GM18517 (cell line): Measurements from ENCODE around the gene HEATR1.
A peak's percentile ranks its signal among the peaks of the same experiment; 100 is the strongest.

Source experiments
- ATAC-seq: cut with Tn5 transposase; IDR thresholded peaks from one replicate; pipeline ENCODE4 v1.9.1; 2021; ENCODE audit warnings: mild to moderate bottlenecking, moderate library complexity; ENCODE audit not compliant: unreplicated experiment

Gene HEATR1

DNA sequence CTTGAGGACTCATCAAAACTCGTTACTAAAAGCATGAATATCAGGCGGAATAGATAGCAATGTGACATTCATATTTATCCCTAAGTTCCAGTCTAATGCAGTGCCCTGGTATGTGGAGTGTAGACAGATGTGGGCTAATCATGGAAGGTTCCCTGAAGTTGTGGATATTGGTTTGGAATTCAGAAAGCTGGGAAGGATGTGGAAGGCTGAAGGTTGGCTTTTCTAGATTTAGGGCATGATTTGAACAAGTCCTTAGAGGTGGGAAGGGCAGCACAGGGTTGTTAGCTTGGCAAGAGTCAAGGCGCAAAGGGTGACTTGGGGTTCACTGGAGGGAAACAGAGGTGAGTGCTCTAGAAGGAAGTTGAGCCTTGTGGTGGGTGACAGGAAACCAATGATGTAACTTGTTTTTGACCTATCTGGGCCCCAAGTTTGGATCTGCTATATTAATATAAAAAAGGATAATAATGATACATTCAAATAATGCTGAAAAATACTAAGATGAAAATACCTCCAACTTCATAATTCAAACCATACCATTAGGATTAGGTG lies 58.6 kb downstream of the HEATR1 start:
- no peak for ATAC-seq

DNA sequence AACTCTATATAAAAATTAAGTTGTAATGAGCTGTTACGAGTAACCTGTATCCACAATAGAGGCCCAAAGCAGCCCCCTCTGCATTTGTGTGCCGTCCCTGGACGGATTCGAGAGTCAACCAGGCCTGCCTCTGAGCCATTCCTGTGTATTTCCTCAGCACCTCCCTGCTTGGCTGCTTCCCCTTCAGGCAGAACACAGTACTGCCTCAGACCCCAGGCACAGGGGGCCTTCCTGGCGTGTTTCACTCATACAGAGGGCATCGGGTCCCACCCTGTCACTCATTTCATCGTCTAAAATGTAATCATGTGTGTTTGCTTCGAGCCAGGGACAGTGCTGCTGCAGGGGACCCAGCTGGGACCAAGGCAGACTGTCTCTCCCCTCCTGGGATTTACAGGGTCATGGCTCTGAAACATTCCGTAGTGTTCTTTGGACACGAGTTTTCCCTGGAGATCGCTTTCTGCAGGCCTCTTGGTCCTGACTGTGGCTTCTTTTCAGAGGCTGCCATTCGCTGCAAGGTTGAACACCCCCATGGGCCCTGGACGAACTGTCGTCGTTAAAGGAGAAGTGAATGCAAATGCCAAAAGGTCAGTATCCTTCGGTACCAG lies 61.1 kb downstream of the HEATR1 start:
- ATAC-seq, result no peak

DNA sequence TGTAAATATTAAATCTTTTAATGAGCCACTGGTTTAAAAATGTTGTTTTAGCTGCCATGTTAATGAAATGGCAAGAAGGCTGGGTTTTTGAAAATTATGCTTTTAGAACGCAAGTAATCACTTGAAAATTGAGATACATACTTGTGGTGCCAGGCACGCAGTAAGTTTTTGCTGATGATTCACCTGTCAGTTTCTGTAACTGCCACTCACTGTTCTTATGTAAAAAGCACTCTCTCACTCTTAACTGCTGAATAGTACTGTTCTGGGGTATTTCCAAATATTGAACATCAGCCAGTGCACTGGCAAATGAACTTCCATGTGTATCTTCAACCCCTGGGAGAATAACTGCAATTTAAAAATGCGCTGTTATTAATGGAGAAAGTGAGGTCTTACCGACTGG lies 62.6 kb downstream of the HEATR1 start:
- no peak for ATAC-seq

DNA sequence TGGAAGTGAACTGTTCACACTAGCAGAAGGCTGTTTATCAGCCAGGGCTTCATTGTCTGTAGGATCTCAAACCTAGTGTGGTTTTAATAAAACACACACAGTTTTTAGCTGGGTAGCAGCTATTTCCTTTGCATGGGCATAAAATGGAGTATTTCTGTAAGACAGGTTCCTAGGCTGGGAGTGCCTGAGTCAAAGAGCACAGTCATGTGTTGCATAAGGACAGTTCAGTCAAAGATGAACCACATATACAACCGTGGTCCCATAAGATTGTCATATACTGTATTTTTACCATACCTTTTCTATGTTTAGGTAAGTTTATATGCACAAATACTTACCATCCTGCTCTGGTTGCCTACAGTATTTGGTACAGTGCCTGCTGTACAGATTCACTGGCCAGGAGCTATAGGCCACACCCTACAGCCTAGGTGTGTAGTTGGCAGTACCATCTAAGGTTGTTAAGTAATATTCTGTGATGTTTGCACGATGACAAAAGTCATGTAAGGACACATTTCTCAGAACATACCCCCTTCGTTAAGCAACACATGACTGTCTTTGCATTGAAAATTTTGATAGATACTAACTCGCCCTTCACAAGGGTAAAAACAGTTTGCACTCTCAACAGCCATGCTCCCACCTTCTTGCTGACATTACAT lies 63.4 kb downstream of the HEATR1 start:
- ATAC-seq, result no peak

DNA sequence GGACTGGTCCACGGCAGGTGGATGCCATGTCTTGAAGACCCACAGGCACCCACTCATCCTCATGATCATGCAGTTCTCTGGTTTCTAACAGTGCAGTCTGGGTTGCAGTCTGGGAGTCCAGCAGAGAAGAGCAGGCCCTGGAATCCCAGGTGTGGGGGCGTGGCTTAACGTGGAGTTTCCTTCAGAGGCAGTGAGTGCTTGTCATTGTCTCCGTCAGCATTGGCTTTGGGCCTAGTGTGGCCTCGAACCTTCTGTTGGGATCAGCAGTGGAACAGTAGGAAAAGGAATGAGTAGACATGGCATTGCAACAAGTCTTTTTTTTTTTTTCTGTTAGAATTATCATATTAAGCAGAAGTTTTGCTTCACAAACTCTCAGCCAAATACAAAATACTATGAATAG lies 67.8 kb downstream of the HEATR1 start:
- no peak for ATAC-seq

DNA sequence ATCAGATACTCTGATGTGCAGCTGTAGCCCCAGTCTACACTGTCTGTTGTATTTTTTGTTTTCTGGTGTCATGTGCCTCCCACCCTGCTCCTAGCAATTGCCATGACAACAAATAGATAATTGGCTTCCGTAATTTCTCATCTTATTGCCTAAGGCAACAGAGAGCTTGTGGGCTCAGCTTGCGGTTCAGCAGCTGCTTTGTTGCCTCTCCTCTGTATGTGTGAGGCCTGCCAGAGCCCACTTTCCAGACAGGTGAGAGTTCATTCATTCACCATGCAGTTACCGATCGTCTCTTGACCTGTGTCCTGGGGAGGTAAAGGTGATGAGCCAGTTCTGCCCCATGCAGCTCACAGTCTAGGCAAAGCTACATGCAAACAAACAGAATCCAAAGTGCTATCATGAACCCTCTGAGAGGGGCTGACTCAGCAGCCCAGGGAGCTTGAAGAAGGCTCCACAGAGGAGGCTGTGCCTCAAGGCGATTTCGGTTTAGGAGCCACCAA lies 68.6 kb downstream of the HEATR1 start:
- no peak for ATAC-seq

DNA sequence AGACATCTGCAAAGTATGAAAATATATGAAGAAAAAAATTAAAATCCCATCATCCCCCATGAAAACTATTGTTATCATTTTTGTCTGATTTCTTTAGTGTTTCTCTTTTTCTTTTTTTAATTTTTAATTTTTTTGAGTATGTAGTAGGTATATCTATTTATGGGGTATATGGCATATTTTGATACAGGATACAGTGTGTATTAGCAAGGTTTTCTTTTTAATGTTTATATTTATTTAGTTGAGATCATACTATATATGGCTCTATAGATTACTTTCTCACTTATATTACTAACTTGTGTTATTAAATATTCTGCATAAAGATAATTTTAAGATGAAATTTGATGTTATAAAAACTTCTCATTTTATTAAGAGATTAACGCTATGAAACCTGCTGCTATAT lies 69.1 kb downstream of the HEATR1 start:
- ATAC-seq, result no peak

DNA sequence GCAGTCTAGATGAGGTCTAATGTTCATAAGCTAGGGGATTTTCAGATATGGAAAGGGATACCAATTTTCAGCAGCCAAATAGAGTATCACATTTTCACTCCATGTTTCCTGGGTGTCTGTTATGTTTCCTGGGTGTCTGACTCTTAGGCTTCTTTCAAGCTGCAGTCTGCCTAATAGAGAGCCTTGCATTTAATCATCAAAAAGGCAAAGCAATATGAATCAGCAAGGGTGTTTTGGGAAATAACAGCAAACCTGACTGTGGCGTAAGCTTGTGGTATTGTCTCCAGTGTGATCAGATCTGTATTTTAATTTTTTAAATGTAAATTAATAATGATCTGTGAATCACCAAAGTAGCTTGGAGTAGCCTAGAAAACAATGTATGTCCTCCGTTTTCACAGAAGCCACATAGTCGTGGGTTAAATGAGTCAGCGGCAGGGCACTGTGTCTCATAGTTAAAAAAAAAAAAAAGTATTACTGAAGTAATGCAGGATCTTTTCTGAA lies 70.1 kb downstream of the HEATR1 start:
- no peak for ATAC-seq

DNA sequence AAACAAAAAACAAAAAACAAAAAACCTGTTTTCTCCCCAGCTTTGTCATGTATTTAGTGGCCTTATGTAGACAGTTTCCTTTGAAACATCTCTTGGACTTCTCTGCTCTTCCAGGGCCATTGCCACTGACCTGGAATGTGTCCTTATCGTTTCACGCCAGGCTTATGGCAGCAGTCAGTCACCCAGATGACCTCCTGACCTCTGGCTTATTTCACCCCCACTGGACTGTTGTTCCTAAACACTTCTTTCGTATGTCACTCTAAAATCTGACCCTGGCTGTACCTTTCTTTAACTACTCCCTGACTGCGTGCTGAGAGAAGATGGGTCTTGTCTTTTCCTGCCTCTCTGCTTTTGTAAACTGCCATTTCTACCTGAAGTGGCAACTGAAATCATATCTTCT lies 71.5 kb downstream of the HEATR1 start:
- ATAC-seq, result no peak

DNA sequence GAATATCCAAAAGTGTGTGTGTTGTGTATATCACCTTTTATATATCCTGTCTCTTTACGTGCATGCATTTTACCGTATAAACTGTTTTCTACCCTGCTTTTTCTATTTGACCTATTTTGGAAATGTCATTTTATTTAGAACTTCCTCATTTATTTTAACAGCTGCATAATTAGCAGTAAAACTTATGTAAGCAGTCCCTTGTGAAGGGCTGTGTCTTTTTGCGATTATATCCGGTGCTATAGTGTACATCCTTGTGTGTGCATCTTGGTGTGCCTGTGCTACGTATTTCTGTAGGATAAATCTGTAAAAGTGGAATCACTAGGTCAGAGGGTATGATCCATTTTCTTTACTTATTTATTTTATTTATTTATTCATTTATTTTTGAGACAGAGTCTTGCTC lies 73.4 kb downstream of the HEATR1 start:
- no peak for ATAC-seq

DNA sequence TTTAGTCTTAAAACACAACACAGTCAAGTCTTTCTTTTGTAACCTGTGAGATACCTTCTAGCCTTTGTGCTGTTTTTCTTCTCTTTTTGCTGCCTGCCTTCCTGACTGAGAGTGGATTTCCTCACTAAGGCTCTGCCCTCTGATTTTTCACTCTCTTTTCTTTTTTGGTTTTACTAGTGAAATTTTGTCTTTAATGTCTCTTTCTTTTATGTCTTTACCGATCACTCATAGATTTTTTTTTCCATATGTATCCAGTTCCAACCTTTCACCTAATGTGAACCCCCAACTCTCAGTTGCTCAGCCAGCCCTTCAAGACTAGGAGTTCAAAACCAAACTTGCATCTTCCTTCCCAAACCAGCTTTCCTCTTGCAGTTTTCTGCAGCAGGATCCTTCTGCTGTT lies 74.0 kb downstream of the HEATR1 start:
- no peak for ATAC-seq

DNA sequence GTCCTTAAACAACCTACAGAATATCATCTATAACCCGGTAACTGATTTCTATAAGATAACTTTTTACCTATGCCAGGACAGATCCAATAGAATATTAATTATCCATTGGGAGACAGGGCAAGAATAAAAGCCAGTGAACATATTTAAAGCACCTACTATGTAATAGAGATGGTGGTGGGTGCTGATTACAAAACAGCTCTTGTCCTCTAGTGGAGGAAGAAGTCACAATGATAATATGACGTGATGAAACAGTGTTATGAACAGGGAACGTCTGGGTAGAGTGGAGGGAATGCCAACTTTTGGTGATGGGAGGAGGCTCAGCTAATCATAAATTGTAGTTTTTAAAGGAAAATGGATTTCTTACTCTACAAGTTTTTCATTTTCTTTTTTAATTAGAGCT lies 78.2 kb downstream of the HEATR1 start:
- ATAC-seq, result no peak

DNA sequence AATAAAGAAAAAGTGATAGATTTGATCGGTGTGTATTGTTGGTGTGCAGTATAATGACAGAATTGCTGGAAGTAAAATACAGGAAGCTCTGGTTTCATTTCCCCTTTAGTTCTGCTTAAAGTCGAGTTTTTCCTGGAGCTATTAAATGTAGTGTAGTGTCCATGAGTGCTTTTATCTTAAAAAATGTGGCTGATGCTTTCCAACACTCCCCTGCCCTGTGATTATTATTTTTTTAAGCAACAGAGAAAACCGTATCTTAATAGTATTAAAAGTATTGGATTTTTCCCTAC lies 79.5 kb downstream of the HEATR1 start:
- no peak for ATAC-seq

DNA sequence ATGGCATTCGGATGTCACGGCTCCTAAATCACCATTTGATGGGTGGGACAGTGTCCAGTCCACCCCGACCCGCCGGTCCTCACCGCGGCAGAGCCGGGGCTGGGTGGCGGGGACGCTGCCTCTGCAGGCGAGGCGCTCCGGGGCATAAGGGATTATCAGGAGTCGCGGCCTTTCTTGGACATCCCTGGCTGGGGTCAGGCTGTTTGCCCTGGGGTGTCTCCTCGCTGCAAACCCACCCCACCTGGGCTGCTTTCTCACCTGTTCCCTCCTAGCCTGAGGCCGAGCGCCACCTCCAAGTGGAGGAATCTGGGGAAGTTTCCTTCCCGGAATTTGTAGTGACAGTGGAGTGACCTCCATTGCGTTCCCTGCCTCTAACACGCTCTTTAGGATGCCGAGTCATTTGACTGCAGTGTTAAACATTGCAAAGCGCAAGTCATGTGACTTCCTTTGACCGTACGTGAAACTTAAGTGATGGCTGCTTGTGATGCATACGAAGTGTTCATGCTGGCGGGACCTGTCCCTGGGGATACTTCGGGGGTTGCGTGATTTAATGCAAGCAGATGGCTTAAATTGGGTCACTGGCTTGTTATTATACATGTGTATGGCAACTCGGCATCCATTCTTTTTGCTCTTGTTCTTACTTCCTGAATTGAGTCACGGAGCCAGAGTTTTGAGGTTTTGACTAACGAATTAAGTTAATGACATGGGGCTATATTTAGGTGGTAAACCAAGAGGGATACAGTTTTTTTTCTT lies 80.0 kb downstream of the HEATR1 start:
- ATAC-seq, result peak; percentile 96

DNA sequence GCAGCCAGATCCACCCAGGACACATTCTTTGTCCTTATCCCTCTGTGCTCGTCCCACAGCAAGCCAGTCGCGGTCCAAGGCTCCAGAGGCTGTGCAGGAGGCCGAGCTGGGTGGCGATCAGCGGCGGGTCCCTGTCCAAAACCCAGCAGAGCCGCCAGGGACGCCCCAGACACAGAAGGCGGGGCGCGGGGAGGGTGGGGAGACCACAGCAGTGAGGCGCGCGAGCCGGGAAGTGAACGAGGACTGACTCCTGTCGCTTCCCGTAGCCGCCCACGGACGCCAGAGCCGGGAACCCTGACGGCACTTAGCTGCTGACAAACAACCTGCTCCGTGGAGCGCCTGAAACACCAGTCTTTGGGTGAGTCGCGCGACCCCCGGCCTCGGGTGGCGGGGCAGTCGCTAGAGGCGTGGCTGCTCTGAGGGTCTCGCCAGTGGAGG lies 80.6 kb downstream of the HEATR1 start, which contains the start of gene LGALS8:
Gene LGALS8, plus strand, starts transcription at position 279 of the 438 bp plus-strand sequence. CDS start 2,089 bp downstream, outside the sequence.
- ATAC-seq, result peak; percentile 35

DNA sequence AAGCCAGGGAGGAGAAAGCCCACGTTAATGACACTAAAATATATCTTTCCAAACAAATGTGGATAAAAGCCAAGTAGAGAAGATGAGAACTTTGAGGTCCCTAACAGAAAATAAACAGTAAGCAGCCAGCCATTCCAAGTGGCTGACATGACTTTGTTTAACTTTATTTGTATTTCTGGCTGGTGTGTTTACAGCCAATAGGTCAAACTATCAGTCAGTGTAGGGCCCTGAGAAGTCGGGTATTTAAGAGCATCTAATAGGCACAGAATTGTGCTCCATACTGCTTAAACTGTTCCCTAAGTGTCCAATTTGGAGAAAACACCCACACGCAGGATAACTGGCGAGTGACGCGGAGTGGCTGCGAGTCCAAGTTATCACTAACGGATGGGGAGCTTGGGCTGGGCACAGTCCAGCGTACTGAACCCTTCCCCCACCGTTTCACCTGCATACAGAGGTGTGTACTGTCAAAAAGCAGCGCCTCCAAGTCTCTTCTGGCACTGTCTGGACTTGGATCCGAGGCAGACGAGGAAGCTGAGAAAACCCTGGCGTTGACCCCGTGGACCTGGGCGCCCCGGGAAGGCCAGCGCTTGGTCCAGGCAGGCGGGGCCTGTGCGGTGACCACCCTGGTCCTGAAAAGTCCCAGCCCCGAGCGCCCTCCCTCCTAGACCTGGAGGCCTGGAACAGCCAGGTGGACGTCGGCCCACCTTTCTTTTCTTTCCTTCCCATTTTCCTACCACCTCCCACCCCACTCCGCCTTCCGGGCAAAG lies 81.2 kb downstream of the HEATR1 start:
- ATAC-seq, result no peak

DNA sequence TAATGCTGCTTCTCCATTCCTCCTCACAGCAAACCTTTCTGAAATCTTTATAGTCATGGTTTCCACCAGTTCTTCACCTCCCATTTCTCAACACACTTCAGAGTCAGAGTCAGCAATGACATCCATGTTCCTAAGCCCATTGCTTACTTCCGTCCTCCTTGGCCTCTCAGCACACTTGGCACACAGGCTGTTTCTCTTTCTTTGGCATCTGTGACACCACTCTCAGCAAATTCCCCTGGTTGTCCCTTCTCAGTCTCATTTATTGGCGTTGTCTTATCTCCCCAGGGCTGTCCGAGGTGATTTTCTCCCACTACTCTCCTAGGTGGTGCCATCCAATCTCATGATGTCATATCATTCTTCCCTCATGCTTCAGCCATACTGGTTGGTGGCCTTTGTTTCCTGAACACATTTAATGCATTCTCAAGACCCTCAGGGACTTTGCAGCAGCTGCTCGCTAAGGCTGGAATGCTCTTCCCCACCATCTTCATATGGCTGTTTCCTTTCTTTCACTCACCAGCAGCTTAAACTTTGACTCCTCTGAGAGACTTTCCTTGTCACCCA lies 83.8 kb downstream of the HEATR1 start:
- no peak for ATAC-seq

DNA sequence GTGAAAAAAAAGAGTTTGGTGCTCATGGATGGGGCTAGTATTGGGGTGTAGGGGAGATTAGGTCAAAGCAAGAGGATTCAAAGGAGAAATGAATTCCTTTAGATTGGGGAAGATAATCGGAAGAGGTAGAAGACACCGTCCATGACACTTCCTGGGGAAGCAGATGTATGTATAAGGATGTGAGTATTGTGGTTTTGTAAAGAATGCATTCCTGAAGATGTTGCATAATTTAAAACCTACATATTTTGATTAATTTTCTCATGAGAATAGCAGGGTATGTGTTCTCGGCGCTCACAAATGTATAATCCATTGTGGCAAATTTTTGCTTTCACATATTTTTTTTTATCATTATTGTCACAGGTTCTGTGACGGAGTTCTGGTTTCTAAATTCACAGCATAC lies 86.0 kb downstream of the HEATR1 start:
- no peak for ATAC-seq

DNA sequence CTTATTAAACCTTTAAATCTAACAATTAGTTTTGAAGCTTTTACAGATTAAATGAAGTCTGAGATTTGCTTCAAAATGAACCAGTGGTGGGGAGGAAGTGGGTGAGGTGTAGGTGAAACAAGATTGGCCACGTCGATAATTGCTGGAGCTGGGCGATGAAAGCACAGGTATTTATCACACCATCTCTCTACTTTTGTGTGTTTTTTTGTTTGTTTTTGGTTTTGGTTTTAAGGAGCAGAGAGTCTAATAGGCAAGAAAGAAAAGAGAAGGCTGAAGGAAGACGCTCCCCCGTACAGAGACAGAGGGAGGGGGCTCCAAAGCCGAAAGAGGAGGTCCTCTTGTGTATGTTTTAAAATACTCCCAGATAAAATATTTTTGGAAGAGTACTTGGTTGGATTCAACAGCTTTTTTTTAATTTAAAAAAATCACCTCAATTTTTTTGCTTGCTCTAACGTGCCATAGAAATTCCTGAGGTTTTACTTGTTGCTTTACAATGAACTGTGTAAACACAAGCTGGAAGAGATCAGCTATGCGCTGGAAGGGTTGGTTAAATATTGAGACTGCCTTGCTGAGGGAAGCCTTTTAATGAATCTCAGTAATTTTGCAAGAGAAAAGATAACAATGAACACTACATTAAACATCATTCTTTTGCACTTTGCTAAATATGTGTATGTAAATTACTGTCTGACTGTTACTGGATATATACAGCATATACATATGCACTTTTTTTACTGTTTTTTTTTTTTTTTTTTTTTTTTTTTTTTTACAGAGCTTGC lies 87.2 kb downstream of the HEATR1 start:
- ATAC-seq, result no peak

DNA sequence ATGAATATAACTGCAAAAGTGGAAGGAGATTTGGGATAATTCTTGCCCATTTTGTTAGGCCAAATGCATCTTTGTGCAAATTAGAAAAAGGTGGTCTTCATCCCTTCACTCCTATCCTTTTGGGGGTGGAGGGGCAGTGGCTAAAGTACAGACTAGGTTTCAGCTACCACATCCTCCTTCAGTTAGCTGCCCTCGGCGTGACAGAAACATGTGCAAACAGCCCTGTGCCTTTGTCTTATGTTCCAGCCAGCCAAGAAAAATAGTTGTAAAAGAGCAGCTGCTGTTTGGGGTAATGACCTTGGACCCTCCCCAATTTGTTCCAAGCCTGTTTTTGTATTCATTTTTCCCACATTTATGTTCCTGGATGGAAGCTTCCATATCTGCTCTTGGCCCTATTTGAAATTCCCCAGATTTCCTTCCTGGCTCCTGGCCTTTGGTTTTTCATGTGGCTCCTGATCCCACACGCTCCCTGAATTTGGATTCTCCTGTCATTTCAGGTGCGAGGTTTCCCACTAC lies 88.8 kb downstream of the HEATR1 start:
- ATAC-seq, result no peak
